Measurements from ENCODE around the gene SACS. TPM values are rescaled to one million over a fixed set of nuclear protein-coding genes. Genes with fewer than 3 reads are reported as not detected.

Gene SACS
- total RNA-seq, 1 experiment from 2014 or later = 33.4 TPM

DNA sequence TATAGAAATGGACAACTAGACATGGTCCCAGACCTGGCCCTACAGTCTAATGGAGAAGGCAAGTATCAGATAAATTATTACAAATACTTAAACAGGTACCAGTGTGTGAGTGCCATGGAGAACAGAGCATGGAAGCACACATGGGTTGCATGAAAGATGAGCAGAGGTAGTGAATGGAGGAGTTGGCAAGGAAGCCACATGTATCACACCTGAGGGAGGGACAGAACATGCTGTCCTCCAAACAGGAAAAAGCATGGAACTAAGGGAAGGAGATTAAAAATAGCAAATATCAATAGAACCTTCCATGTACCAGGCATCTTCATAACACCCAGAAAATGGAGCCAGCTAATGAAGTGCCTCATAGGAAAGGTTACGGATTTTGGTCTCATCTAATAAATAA lies 85.9 kb downstream of the SACS start:
- POLR2A ChIA-PET = no interaction called here
- H3K4me1 ChIP-seq (ENCODE audit: control insufficient read depth in 1 of 2, insufficient read depth in 2 of 2, low read length in 2 of 2) = no peaks in the 10 kb centered on the region
- H3K27ac ChIP-seq (ENCODE audit: low read depth, low read length) = no peak overlapping the region
- H3K9me3 ChIP-seq (ENCODE audit: control insufficient read depth in 1 of 2, insufficient read depth in 1 of 2, low read depth in 1 of 2, low read length in 2 of 2) = no peaks in the 10 kb centered on the region
- no peaks in the 10 kb centered on the region; the same call in 1 of the 2 replicates for H4K20me1 ChIP-seq (ENCODE audit: insufficient read depth)
- peaks cover 6 to 13% of the 10 kb centered on the region in 2 experiments; a peak in 3 of 4 replicates for H3K36me3 ChIP-seq (ENCODE audit: control insufficient read depth in 1 of 2, insufficient read depth in 2 of 2, low read length in 2 of 2)
- intact Hi-C loops (cut with micrococcal nuclease) = no loop called here
- no peak overlapping the region for H2AFZ ChIP-seq (ENCODE audit: low read depth, low read length, poor library complexity, severe bottlenecking)
- ATAC-seq = no peak
- no peaks in the 10 kb centered on the region for H3K9me2 ChIP-seq (ENCODE audit: insufficient read depth)
- RAD21 ChIA-PET (ENCODE audit: low non-redundant PET in 1 of 2, low total read pairs in 2 of 2, uncharacterized antibody in 2 of 2, unreplicated experiment in 2 of 2) = no interaction called here
- no peak overlapping the region for H3K9ac ChIP-seq (ENCODE audit: low read length)
- peaks cover 68% of the 10 kb centered on the region for H3K79me2 ChIP-seq (ENCODE audit: insufficient read depth, low read length)
- CTCF ChIA-PET = no interaction called here
- BruUV-seq (replicated peaks) = no TSS peak
- no peak for DNase-seq (ENCODE audit: low read depth, low spot score)
- no peak overlapping the region for H3K4me3 ChIP-seq (replicated peaks in 1 of 2; ENCODE audit: low read depth in 1 of 2, low read length in 2 of 2)
- H3K4me2 ChIP-seq (ENCODE audit: low read length) = no peak overlapping the region
- no peaks in the 10 kb centered on the region for H3K27me3 ChIP-seq (ENCODE audit: insufficient read depth, low read length)
- TF ChIP-seq POLR2AphosphoS5 (IDR thresholded peaks at IDR 0.05; ENCODE audit: low read depth, low read length) (no peak), EZH2phosphoT487 (IDR thresholded peaks at IDR 0.05; ENCODE audit: borderline replicate concordance) (no peak), YY1 (IDR thresholded peaks at IDR 0.05; ENCODE audit: extremely low read depth, insufficient replicate concordance, low read depth, low read length) (no peak), EGR1 (IDR thresholded peaks at IDR 0.05; ENCODE audit: low read depth) (no peak), SRF (IDR thresholded peaks at IDR 0.05; ENCODE audit: low read depth) (no peak), TCF7L2 (IDR thresholded peaks at IDR 0.05; ENCODE audit: borderline replicate concordance, extremely low read depth, insufficient read depth, insufficient read length) (no peak), CEBPB (IDR thresholded peaks at IDR 0.05; ENCODE audit: low read depth) (no peak), POLR2A (IDR thresholded peaks at IDR 0.05; ENCODE audit: borderline replicate concordance, extremely low read depth, insufficient read depth, insufficient read length) (no peak), FOSL1 (IDR thresholded peaks at IDR 0.05; ENCODE audit: low read depth) (no peak), CBX3 (IDR thresholded peaks at IDR 0.05; ENCODE audit: low read depth) (no peak), SP1 (IDR thresholded peaks at IDR 0.05; ENCODE audit: low read depth) (no peak)
- TF ChIP-seq, protein P1, sequence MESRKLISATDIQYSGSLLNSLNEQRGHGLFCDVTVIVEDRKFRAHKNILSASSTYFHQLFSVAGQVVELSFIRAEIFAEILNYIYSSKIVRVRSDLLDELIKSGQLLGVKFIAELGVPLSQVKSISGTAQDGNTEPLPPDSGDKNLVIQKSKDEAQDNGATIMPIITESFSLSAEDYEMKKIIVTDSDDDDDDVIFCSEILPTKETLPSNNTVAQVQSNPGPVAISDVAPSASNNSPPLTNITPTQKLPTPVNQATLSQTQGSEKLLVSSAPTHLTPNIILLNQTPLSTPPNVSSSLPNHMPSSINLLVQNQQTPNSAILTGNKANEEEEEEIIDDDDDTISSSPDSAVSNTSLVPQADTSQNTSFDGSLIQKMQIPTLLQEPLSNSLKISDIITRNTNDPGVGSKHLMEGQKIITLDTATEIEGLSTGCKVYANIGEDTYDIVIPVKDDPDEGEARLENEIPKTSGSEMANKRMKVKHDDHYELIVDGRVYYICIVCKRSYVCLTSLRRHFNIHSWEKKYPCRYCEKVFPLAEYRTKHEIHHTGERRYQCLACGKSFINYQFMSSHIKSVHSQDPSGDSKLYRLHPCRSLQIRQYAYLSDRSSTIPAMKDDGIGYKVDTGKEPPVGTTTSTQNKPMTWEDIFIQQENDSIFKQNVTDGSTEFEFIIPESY (IDR thresholded peaks at IDR 0.05; ENCODE audit: extremely low read depth, insufficient replicate concordance, low read length) = no peak
- TF ChIP-seq, protein P2, sequence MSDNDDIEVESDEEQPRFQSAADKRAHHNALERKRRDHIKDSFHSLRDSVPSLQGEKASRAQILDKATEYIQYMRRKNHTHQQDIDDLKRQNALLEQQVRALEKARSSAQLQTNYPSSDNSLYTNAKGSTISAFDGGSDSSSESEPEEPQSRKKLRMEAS (IDR thresholded peaks at IDR 0.05) = no peak
- TF ChIP-seq, protein P3, sequence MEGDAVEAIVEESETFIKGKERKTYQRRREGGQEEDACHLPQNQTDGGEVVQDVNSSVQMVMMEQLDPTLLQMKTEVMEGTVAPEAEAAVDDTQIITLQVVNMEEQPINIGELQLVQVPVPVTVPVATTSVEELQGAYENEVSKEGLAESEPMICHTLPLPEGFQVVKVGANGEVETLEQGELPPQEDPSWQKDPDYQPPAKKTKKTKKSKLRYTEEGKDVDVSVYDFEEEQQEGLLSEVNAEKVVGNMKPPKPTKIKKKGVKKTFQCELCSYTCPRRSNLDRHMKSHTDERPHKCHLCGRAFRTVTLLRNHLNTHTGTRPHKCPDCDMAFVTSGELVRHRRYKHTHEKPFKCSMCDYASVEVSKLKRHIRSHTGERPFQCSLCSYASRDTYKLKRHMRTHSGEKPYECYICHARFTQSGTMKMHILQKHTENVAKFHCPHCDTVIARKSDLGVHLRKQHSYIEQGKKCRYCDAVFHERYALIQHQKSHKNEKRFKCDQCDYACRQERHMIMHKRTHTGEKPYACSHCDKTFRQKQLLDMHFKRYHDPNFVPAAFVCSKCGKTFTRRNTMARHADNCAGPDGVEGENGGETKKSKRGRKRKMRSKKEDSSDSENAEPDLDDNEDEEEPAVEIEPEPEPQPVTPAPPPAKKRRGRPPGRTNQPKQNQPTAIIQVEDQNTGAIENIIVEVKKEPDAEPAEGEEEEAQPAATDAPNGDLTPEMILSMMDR (IDR thresholded peaks at IDR 0.05 in 2 of 3, conservative IDR thresholded peaks at IDR 0.05 in 1 of 3; ENCODE audit: borderline replicate concordance in 1 of 3, insufficient read depth in 1 of 3, low read depth in 2 of 3, low read length in 2 of 3) = no peak
